ENCODE data around the gene SLC49A3. TPM values are rescaled to one million over a fixed set of nuclear protein-coding genes. Genes with fewer than 3 reads are reported as not detected.

SLC49A3 gene
- total RNA-seq, 2 experiments from 2014 or later = not detected

- Histone ChIP-seq H3K9me3 (ENCODE audit: low read length) (no peaks in the 10 kb centered on the region), H2AFZ (ENCODE audit: low read length) (no peak overlapping the region), H4K20me1 (ENCODE audit: insufficient read depth, low read length) (no peaks in the 10 kb centered on the region), H3K27ac (ENCODE audit: low read depth, low read length, poor library complexity, severe bottlenecking) (no peak overlapping the region), H3K4me1 (ENCODE audit: insufficient read depth, low read length, poor library complexity, severe bottlenecking) (peaks cover 25% of the 10 kb centered on the region), H3K4me3 (ENCODE audit: low read depth, low read length, poor library complexity, severe bottlenecking) (no peak overlapping the region), H3K36me3 (ENCODE audit: insufficient read depth, low read length) (no peaks in the 10 kb centered on the region), H3K4me2 (ENCODE audit: low read length) (no peak overlapping the region), H3K79me2 (ENCODE audit: insufficient read depth, low read depth, low read length) (no peaks in the 10 kb centered on the region), H3K9me2 (ENCODE audit: insufficient read depth, low read length) (no peaks in the 10 kb centered on the region)
- POLR2A ChIA-PET = no interaction called here
- TF ChIP-seq EZH2phosphoT487 (IDR thresholded peaks at IDR 0.05; ENCODE audit: borderline replicate concordance, low read depth, low read length) (no peak), CTCF (conservative IDR thresholded peaks at IDR 0.05; ENCODE audit: low read length) (no peak)
- intact Hi-C loops (cut with micrococcal nuclease; ENCODE audit: unreplicated experiment) = no loop called here
- CTCF ChIA-PET (ENCODE audit: unreplicated experiment) = no interaction called here
- BruUV-seq (replicated peaks) = no TSS peak
- DNase-seq (ENCODE audit: low spot score) = no peak
Observed at GRCh38 chr4:680928-681645, 7.9 kb downstream of the SLC49A3 start.

- CTCF ChIA-PET (ENCODE audit: unreplicated experiment) = no interaction called here
- intact Hi-C loops (cut with micrococcal nuclease; ENCODE audit: unreplicated experiment) = no loop called here
- no TSS peak for BruUV-seq (replicated peaks)
Observed at GRCh38 chr4:680551-680927, 8.4 kb downstream of the SLC49A3 start.

More at GRCh38 chr4:680551-680927, 8.4 kb downstream of the SLC49A3 start:
- DNase-seq (ENCODE audit: low spot score) = no peak
- Histone ChIP-seq H3K9me2 (ENCODE audit: insufficient read depth, low read length) (no peaks in the 10 kb centered on the region), H3K27ac (ENCODE audit: low read depth, low read length, poor library complexity, severe bottlenecking) (no peak overlapping the region), H3K9me3 (ENCODE audit: low read length) (no peaks in the 10 kb centered on the region), H4K20me1 (ENCODE audit: insufficient read depth, low read length) (no peaks in the 10 kb centered on the region), H3K36me3 (ENCODE audit: insufficient read depth, low read length) (no peaks in the 10 kb centered on the region), H3K4me1 (ENCODE audit: insufficient read depth, low read length, poor library complexity, severe bottlenecking) (peaks cover 30% of the 10 kb centered on the region), H3K4me3 (ENCODE audit: low read depth, low read length, poor library complexity, severe bottlenecking) (no peak overlapping the region), H3K4me2 (ENCODE audit: low read length) (no peak overlapping the region), H3K79me2 (ENCODE audit: insufficient read depth, low read depth, low read length) (no peaks in the 10 kb centered on the region), H2AFZ (ENCODE audit: low read length) (no peak overlapping the region)
- POLR2A ChIA-PET = no interaction called here
- no peak for TF ChIP-seq EZH2phosphoT487 (IDR thresholded peaks at IDR 0.05; ENCODE audit: borderline replicate concordance, low read depth, low read length)
- no peak for TF ChIP-seq CTCF (conservative IDR thresholded peaks at IDR 0.05; ENCODE audit: low read length)
